Left cardiac atrium (tissue), 4 donors: ENCODE results near the gene CCDC30. TPM values are rescaled to one million over a fixed set of nuclear protein-coding genes. Genes with fewer than 3 reads are reported as not detected.
"Not testable (repeated sequence)": the region's sequence is repeated elsewhere in the genome, so short reads cannot be mapped to it uniquely, and the experiment has no call there.

Source experiments
- ATAC-seq, 2 donors: fragments of 200-7000 bp; cut with Tn5 transposase; one replicate each; pipeline ENCODE4 v1.9.1; 2020; ENCODE audit warnings: mild to moderate bottlenecking in 2 of 2, moderate library complexity in 2 of 2
- DNase-seq: peaks from one replicate; pipeline ENCODE4 v3.0.0-alpha.2; 2020
- intact Hi-C, 2 donors: fragments of 100-400 bp; cut with DNase I; formaldehyde crosslinking; loops; one replicate each; pipeline versions ENCODE4 v1.14.1 to v1.15.1; 2022 to 2023
- total RNA-seq, 2 donors: library from RNA; stranded (reverse); fragmentation: NEBNext Ultra II Directional; extraction: Animal tissue kit (Norgen Biotek cat#: 25700); gene quantifications; one replicate each; pipeline ENCODE4 v1.2.1, GENCODE V29; 2021
- donor health status: DM: no; HTN: yes; CAD: no.
- donor health status: DM: no; HTN: yes; CAD: no; lungs with severe emphysema.
- donor health status: DM: yes; HTN: yes; CAD: no.
- donor health status: Dilated cardiomyopathy.

The CCDC30 gene
- total RNA-seq, 2 donors from 2014 or later, result 1.4 to 2.3 TPM

- ATAC-seq, result no peak
- intact Hi-C loops, result no loop called here
- no peak for DNase-seq
These were observed 20.4 kb upstream of the CCDC30 start for GRCh38 chr1:42442662-42443061.

GRCh38 chr1:42449256-42449655 is 13.8 kb upstream of the CCDC30 start:
- no peak for ATAC-seq
- intact Hi-C loops, result no loop called here
- DNase-seq, result no peak

DNA sequence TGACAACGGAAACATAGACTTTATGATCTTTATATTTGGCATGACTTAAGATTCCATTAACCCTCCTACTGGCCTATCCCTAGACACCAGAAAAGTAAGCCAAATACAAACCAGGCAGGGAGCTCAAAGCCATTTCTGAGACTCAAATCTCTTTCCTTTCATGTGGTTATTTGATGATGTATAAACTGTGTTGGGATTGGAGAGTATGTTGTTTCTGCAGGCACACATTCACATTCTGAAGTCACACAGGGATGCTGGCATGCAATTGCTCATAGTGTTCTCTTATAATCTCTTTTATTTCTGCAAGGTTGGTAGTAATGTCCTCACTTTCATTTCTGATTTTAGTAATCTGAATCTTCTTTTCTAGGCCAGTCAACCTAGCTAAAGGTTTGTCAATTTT is 13.0 kb upstream of the CCDC30 start:
- ATAC-seq, result no peak
- intact Hi-C loops, result loop anchor here in 1 of 2 donors (10.0 kb wide), 1 partner anchor 115 kb away; the partner anchor contains the start of gene FOXJ3

GRCh38 chr1:42453386-42453785 is 9.7 kb upstream of the CCDC30 start:
- intact Hi-C loops, result loop anchor here in 1 of 2 donors (10.0 kb wide), 1 partner anchor 119 kb away; the partner anchor contains the start of gene FOXJ3
- no peak for ATAC-seq
- DNase-seq, result no peak

More for the DNA sequence above, 13.0 kb upstream of the CCDC30 start:
- no peak for DNase-seq

DNA sequence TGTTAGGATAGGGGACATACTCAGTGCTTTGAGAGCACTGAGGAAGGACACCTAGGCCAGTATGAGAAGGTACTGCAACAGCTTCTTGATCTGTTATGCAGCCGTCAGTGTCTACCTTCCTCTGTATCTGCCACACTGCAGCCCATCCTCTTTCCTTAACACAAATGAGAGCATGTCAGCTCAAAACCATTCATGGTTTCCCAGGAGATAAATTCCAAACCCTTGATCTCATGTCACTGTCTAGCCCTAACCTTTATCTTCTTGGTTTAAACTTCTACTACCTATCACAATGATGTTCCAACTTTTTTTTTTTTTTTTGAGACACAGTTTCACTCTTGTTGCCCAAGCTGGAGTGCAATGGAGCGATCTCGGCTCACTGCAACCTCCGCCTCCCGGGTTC is 8.7 kb upstream of the CCDC30 start:
- intact Hi-C loops, result loop anchor here in 1 of 2 donors (10.0 kb wide), 1 partner anchor 120 kb away; the partner anchor contains the start of gene FOXJ3
- ATAC-seq (no peak), DNase-seq (no peak)

DNA sequence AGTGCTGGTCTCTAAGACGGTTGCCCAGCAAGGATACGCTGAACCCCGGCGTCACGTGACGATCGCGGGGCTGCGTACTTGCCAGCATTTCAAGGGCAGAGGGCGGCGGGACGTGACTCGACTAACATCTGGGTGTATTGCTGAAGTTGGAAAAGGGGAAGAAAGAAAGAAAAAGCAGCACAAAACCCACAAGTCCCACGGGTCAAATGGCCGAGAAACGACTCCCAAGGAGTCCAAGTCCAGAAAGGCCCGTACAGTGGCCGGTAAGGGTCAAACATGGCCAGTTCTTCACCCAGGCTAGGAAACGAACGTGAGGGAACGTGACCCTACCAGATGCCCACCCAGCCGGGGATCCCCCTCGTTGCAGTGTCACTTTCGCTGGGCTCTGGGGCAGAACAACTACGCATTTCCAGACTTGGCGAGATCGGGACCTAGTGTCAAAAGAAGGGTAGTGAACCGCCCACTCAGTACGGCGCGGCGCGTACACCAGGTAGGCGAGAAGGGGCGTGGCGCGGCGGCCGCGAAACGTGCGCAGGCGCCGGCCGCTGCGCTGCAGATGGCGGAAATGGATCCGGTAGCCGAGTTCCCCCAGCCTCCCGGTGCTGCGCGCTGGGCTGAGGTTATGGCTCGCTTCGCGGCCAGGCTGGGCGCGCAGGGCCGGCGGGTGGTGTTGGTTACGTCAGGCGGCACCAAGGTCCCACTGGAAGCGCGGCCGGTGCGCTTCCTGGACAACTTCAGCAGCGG is 6.9 kb upstream of the CCDC30 start, which contains the start of the genes PPCS and ZMYND12:
PPCS (plus strand) TSS at position 534 of the 744 bp plus-strand sequence; CDS start at position 557, 23 bp downstream.
ZMYND12 (minus strand) TSS at position 13 of the 744 bp plus-strand sequence. CDS start 25 bp downstream, outside the sequence.
- peak; percentile 95 to 98 for ATAC-seq
- DNase-seq, result peak; percentile 90
- intact Hi-C loops, result loop anchor here in 1 of 2 donors (10.0 kb wide), 1 partner anchor 121 kb away; the partner anchor contains the start of gene FOXJ3

DNA sequence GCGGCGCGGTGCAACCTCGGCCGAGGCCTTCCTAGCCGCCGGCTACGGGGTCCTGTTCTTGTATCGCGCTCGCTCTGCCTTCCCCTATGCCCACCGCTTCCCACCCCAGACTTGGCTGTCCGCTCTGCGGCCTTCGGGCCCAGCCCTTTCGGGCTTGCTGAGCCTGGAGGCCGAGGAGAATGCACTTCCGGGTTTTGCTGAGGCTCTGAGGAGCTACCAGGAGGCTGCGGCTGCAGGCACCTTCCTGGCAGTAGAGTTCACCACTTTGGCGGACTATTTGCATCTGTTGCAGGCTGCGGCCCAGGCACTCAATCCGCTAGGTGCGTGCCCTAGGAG is 6.4 kb upstream of the CCDC30 start:
- peak; percentile 59 for DNase-seq
- peak; percentile 67 to 82 for ATAC-seq
- intact Hi-C loops, result loop anchor here in 1 of 2 donors (10.0 kb wide), 1 partner anchor 122 kb away; the partner anchor contains the start of gene FOXJ3

DNA sequence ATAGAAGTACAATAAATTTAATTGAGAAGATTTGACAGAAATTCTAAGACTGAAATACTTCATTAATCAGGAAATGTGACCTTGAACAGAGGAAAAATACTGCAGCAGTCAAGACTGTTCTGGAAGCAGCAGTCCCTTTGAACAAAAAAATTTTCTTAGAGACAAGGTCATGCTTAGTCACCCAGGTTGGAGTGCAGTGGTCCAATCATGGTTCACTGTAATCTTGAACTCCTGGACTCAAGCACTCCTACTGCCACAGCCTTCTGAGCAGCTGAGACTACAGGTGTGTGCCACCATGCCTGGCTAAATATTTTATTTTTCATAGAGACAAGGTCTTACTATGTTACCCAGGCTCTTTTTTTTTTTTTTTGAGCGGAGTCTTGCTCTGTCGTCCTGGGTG is 1.9 kb upstream of the CCDC30 start:
- intact Hi-C loops, result no loop called here
- ATAC-seq, result no peak
- DNase-seq, result no peak

DNA sequence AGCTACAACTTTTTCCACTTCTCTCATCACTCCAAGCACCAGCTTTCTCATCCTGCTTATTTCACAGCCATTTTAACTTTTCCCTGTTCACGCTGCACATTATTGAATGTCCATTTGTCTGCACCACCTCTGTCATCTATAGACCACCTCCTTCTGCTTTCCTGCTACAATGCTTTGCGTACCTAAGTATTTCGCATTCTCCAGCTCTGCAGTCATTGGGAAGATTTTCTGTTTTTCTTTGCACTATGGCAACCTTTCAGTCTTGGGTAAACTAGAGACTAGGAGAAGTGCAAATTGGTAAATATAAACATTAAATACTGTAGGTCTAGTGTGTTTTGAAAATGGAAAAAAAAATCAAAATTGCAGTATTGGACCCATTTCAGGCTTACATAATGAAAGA is 835 bp downstream of the CCDC30 start:
- ATAC-seq (no peak), DNase-seq (no peak)
- intact Hi-C loops, result no loop called here

DNA sequence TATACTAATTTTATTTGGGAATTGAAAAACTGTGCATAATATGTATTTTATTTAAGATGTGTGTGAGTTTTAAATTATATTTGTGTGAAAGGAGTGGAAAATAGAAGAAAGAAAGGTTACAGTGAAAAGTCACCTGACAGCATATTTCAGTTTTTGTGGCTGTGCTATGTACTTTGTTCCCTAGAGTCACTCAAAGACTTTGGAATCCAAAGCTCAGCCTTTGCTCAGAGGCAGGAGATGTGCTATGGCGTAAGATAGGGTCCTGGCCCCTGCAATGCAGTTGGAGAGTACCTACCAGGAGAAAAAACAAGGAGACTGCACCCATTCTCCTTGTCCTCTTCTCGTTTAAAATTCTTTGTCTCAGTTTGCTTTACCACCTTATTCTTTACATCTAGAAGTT is 2.9 kb downstream of the CCDC30 start:
- ATAC-seq (no peak), DNase-seq (no peak)
- intact Hi-C loops, result no loop called here

DNA sequence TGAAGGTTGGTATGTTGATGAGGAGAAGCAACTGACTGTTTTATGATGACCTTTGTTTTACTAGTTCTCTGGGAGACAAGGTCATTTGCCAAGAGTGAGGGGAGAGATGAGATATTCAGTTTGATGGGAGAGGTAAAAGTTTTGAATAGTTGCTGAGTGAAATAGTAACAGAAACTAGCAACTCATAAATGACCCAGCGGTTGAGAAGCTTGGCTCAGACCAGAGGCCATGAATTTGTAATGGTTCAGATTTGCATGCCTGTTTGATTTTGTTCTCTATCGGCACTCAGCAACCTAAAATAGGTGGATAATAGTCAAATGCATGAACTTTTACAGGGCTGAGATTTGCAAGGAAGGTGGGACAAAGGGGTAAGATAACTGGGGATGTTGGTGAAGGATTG is 6.6 kb downstream of the CCDC30 start:
- ATAC-seq (no peak), DNase-seq (no peak)
- intact Hi-C loops, result no loop called here

GRCh38 chr1:42476605-42477004 is 13.5 kb downstream of the CCDC30 start:
- no peak for DNase-seq
- intact Hi-C loops, result no loop called here

GRCh38 chr1:42477354-42477753 is 14.3 kb downstream of the CCDC30 start:
- DNase-seq, ATAC-seq, intact Hi-C loops: not testable (repeated sequence)

More at GRCh38 chr1:42476605-42477004, 13.5 kb downstream of the CCDC30 start:
- ATAC-seq, result no peak

- ATAC-seq (no peak), DNase-seq (no peak)
- intact Hi-C loops, result no loop called here
These were observed 14.7 kb downstream of the CCDC30 start for GRCh38 chr1:42477775-42478174.

DNA sequence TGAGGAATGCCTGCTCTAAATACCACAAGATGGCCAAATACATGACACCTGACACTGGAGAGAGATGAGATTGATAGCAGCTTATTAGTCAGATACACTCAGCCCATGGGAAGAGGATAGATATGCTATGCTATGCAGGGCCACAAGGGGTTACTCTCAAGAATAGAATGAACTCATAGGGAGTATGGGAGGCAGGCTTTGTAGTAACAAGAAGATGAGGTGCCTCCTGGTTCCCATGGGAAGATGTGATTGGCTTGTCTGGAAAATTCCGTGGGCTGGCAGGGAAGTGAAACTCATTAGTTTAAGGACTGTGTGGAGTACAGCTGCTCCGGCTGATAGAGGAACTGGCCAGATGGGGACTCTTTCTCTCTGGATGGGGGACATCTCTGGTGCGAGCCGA is 16.5 kb downstream of the CCDC30 start:
- intact Hi-C loops, result no loop called here
- ATAC-seq (no peak), DNase-seq (no peak)

- intact Hi-C loops, result no loop called here
- ATAC-seq, result no peak
These were observed 17.8 kb downstream of the CCDC30 start for GRCh38 chr1:42480921-42481320.

DNA sequence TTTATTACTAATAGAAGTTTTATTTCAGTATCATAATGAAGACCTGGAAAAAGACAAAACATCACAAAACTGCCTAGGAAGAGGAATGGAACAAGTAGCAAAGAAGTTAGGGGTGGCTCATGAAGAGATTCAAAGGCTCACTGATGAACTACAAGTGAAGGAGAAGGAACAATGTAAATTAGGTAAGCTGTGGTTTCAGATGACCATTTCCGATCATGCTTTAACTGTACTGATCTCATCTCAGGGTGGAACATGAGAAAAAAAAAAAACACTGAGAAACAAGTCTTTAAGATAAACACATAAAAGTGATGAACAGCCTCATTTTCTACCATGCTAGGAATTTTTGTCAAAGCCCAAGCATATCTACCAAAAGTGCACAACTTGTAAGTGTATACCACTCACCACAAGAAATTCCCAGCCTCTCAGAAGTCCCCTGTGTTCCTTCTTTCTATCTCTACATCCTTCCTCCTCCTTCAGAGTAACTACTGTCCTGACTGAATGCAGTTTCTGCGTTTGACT is 19.6 kb downstream of the CCDC30 start:
- no peak for DNase-seq
- ATAC-seq, result no peak
- intact Hi-C loops, result no loop called here

More at GRCh38 chr1:42480921-42481320, 17.8 kb downstream of the CCDC30 start:
- DNase-seq, result no peak

DNA sequence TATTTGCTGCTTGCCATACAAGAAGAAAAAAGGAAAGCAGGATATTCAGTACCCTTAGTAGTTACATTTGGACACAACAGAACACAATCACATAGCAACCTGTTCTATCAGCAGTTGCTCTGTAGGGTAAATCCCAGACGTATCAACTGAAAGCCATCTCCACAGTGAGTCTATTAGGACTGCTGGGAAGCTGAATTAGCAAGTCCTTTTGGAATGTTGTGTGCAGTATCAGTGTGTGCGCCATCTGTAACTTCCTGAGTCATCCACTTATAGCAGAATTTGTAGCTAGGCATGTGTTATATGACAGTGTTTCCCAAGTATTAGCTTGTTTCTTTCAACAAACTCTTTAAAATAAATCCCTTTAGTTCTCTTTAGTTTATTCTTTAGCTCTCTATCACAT is 21.3 kb downstream of the CCDC30 start:
- DNase-seq (no peak), ATAC-seq (peak in 1 of 2 donors; percentile 61)

GRCh38 chr1:42490237-42490636 is 27.2 kb downstream of the CCDC30 start:
- intact Hi-C loops, result no loop called here
- ATAC-seq, result no peak
- DNase-seq, result no peak

More for the DNA sequence above, 21.3 kb downstream of the CCDC30 start:
- intact Hi-C loops, result no loop called here

DNA sequence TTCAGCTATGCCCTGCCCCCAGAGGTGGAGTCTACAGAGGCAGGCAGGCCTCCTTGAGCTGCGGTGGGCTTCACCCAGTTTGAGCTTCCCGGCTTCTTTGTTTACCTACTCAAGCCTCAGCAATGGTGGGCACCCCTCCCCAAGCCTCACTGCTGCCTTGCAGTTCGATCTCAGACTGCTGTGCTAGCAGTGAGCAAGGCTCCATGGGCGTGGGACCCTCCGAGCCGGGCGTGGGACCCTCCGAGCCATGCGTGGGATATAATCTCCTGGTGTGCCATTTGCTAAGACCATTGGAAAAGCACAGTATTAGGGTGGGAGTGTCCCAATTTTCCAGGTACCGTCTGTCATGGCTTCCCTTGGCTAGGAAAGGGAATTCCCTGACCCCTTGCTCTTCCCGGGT is 38.9 kb downstream of the CCDC30 start:
- ATAC-seq, intact Hi-C loops: not testable (repeated sequence)

More for the DNA sequence above, 38.9 kb downstream of the CCDC30 start:
- not testable (repeated sequence) for DNase-seq
